Endothelial cell of umbilical vein (primary cell): ENCODE measurements around the gene BMP2. TPM values are rescaled to one million over a fixed set of nuclear protein-coding genes. Genes with fewer than 3 reads are reported as not detected.

Source experiments
- BruUV-seq: library from RNA; stranded (reverse); fragments of 400-500 nt; replicated peaks from 2 replicates; lab custom pipeline; 2021; lab: Mats Ljungman, UMichigan
- CTCF ChIA-PET: fragments of 300-600, 350-600 bp; sonication (Branson Sonifier 250); formaldehyde crosslinking; loops from one replicate; lab custom pipeline; 2021; ENCODE audit warnings: antibody characterized with exemption, inconsistent platforms; lab: Charles Lee
- POLR2A ChIA-PET: fragments of 300-600, 350-600 bp; sonication (Branson Sonifier 250); formaldehyde crosslinking; loops from one replicate; lab custom pipeline; 2021; ENCODE audit warnings: antibody characterized with exemption, inconsistent platforms; lab: Charles Lee
- DNase-seq: peaks from one replicate; pipeline ENCODE4 v3.0.0-alpha.2; 2011; ENCODE audit warnings: low read depth, low spot score
- FAIRE-seq: peaks from 2 replicates; lab custom pipeline; 2011; peaks lifted over from hg19 to GRCh38; lab: Jason Lieb, UNC
- H2AFZ ChIP-seq: 2 replicates; pipeline ENCODE4 v1.6.0; 2012; ENCODE audit warnings: low read depth, low read length, control low read depth, inconsistent platforms
- H3K27ac ChIP-seq: 2 replicates; pipeline ENCODE4 v1.5.1; 2011; ENCODE audit warnings: low read depth, mild to moderate bottlenecking, control low read depth, low read length, moderate library complexity; ENCODE audit not compliant: insufficient read depth
- H3K27me3 ChIP-seq, 2 experiments: 2 replicates each; pipeline versions ENCODE4 v1.6.0 to v1.6.1; 2011; ENCODE audit warnings: low read length in 2 of 2, mixed read lengths in 1 of 2; ENCODE audit not compliant: control insufficient read depth in 2 of 2, insufficient read depth in 2 of 2
- H3K36me3 ChIP-seq, 2 experiments: 2 replicates in 1 of 2; 3 replicates in 1 of 2; pipeline ENCODE4 v1.5.1; 2011; ENCODE audit warnings: low read length in 2 of 2, mild to moderate bottlenecking in 1 of 2, moderate library complexity in 1 of 2; ENCODE audit not compliant: control insufficient read depth in 2 of 2, insufficient read depth in 2 of 2; ENCODE audit errors: extremely low read depth in 1 of 2
- H3K4me1 ChIP-seq: 3 replicates; pipeline ENCODE4 v1.5.1; 2011; ENCODE audit warnings: mild to moderate bottlenecking, low read length; ENCODE audit not compliant: control insufficient read depth, insufficient read depth; ENCODE audit errors: extremely low read depth
- H3K4me2 ChIP-seq: 2 replicates; pipeline ENCODE4 v1.6.1; 2011; ENCODE audit warnings: low read length, control low read depth, mixed read lengths; ENCODE audit not compliant: insufficient read depth
- H3K4me3 ChIP-seq, 3 experiments: fragments of 200-600 bp in 1 of 3; sonication (generic), shearing (Covaris generic) in 1 of 3; replicated peaks in 1 of 3; 2 replicates each; pipeline ENCODE4 v1.5.1; 2011 to 2016; ENCODE audit warnings: control low read depth in 3 of 3, low read length in 3 of 3, mild to moderate bottlenecking in 2 of 3, inconsistent platforms in 1 of 3, low read depth in 1 of 3, moderate library complexity in 1 of 3; ENCODE audit not compliant: insufficient read depth in 1 of 3
- H3K79me2 ChIP-seq: 2 replicates; pipeline ENCODE4 v1.6.0; 2012; ENCODE audit warnings: low read length, inconsistent platforms; ENCODE audit not compliant: control insufficient read depth, insufficient read depth
- H3K9ac ChIP-seq: replicated peaks from 2 replicates; pipeline ENCODE3; 2011; ENCODE audit warnings: low read length, control low read depth; ENCODE audit not compliant: insufficient read depth; ENCODE audit errors: extremely low read depth
- H3K9me1 ChIP-seq: replicated peaks from 3 replicates; pipeline ENCODE4 v1.6.0; 2011; ENCODE audit warnings: mild to moderate bottlenecking, low read length; ENCODE audit not compliant: control insufficient read depth, insufficient read depth; ENCODE audit errors: extremely low read depth
- H3K9me3 ChIP-seq: replicated peaks from 2 replicates; pipeline ENCODE4 v1.5.1; 2012; ENCODE audit warnings: low read length, inconsistent platforms; ENCODE audit not compliant: control insufficient read depth, insufficient read depth
- H4K20me1 ChIP-seq: replicated peaks from 2 replicates; pipeline ENCODE3; 2011; ENCODE audit warnings: mild to moderate bottlenecking, low read length; ENCODE audit not compliant: control insufficient read depth, insufficient read depth; ENCODE audit errors: extremely low read depth
- EZH2 ChIP-seq: IDR thresholded peaks from 2 replicates; pipeline ENCODE4 v1.6.1; 2012; ENCODE audit warnings: borderline replicate concordance, low read depth, mild to moderate bottlenecking, moderate library complexity, low read length, inconsistent platforms; ENCODE audit not compliant: severe bottlenecking
- MYC ChIP-seq: IDR thresholded peaks from one replicate; pipeline ENCODE4 v1.6.1; 2011; ENCODE audit warnings: mild to moderate bottlenecking, low read depth, low read length
- dilution Hi-C: fragments of 300-500 bp; cut with MboI; formaldehyde crosslinking; loops from one replicate; pipeline ENCODE4 v1.15.0; 2019; ENCODE audit warnings: low sequenced_read_pairs; ENCODE audit not compliant: extremely low pct_ligation_motif_present
- intact Hi-C: fragments of 100-400 bp; cut with micrococcal nuclease; formaldehyde crosslinking; loops from one replicate; pipeline ENCODE4 v1.10.0; 2022
- polyA plus RNA-seq, 4 experiments: library from polyadenylated mRNA; depleted of rRNA in 3 of 4; stranded (reverse) in 3 of 4; unstranded in 1 of 4; fragments of >200 nt; gene quantifications; 2 replicates each; pipeline versions ENCODE4 v1.2.1 to v1.2.3, GENCODE V29; 2011 to 2012; ENCODE audit warnings: missing spikeins in 1 of 4
- total RNA-seq: library from RNA; stranded (reverse); gene quantifications from 2 replicates; pipeline ENCODE4 v1.2.3, GENCODE V29; 2021
- TF ChIP-seq, protein P1 (sequence below): IDR thresholded peaks from 2 replicates; pipeline ENCODE4 v1.6.1; 2011; ENCODE audit not compliant: insufficient read depth, insufficient read length
- TF ChIP-seq, protein P2 (sequence below), 2 donors: IDR thresholded peaks; 1 replicate in 1 of 2; 2 replicates in 1 of 2; pipeline ENCODE4 v1.5.1; 2011; ENCODE audit warnings: low read length in 2 of 2, mild to moderate bottlenecking in 2 of 2, moderate library complexity in 2 of 2, control low read depth in 1 of 2, inconsistent platforms in 1 of 2, low read depth in 1 of 2; ENCODE audit not compliant: insufficient read depth in 1 of 2; ENCODE audit errors: extremely low read depth in 1 of 2

The BMP2 gene
- total and polyA plus RNA-seq, 2 donors (not counting 3 experiments of a cell fraction or from before 2014, with no cell fraction given): 7.1 to 15.7 TPM

DNA sequence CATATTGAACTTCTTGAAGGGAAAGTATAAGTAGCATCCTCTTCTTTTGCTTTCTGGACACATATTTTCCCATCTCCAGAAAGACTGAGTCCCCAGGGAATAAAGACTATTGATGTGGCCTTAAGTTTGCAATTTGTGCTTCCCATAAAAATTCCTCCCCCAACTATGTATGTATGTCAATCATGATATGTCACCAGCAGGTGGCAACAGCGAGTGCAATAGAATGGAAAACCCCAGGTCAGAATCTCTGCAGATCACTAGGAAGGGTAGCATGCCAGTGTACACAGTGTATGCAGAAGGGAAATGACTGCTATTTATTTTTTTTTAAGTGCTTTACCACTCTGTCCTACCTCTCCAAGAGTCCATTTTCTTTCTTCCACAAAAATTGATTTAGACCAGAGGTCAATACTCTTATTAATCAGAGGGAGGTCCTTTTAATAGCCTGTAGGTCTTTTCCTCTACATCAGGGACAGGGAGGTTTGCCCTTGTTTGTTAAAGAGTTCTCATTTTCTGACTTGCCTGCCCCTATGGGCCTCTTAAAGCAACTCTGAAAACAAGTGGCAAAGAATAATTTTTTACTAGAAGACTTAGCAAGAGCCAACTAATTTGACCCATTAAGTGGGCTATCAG is 61.4 kb downstream of the BMP2 start:
- no peak overlapping the region for H3K27ac ChIP-seq
- CTCF ChIA-PET: interaction anchor here (0.7 to 3.9 kb wide), 24 partner anchors 7 to 1107 kb away, joined by 3 to 57 read pairs (median 4); no protein-coding TSS in a partner anchor
- TF ChIP-seq, protein P1, sequence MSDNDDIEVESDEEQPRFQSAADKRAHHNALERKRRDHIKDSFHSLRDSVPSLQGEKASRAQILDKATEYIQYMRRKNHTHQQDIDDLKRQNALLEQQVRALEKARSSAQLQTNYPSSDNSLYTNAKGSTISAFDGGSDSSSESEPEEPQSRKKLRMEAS: no peak
- TF ChIP-seq, protein P2, sequence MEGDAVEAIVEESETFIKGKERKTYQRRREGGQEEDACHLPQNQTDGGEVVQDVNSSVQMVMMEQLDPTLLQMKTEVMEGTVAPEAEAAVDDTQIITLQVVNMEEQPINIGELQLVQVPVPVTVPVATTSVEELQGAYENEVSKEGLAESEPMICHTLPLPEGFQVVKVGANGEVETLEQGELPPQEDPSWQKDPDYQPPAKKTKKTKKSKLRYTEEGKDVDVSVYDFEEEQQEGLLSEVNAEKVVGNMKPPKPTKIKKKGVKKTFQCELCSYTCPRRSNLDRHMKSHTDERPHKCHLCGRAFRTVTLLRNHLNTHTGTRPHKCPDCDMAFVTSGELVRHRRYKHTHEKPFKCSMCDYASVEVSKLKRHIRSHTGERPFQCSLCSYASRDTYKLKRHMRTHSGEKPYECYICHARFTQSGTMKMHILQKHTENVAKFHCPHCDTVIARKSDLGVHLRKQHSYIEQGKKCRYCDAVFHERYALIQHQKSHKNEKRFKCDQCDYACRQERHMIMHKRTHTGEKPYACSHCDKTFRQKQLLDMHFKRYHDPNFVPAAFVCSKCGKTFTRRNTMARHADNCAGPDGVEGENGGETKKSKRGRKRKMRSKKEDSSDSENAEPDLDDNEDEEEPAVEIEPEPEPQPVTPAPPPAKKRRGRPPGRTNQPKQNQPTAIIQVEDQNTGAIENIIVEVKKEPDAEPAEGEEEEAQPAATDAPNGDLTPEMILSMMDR (IDR thresholded peaks at IDR 0.05; ENCODE audit: extremely low read depth in 1 of 2, insufficient read depth in 1 of 2, low read depth in 1 of 2, low read length in 2 of 2): peak; percentile 56 to 59
- H2AFZ ChIP-seq: no peak overlapping the region
- no peaks in the 10 kb centered on the region for H3K4me1 ChIP-seq
- H3K9ac ChIP-seq: no peak overlapping the region
- dilution Hi-C loops (no loop called here), intact Hi-C loops (loop anchor here (1.0 to 10.0 kb wide), 8 partner anchors 266 to 1896 kb away; no protein-coding TSS in a partner anchor)
- no peak overlapping the region for H3K4me2 ChIP-seq
- no peaks in the 10 kb centered on the region for H3K9me1 ChIP-seq
- no peaks in the 10 kb centered on the region for H3K27me3 ChIP-seq
- H3K4me3 ChIP-seq: no peak overlapping the region
- POLR2A ChIA-PET: no interaction called here
- no peaks in the 10 kb centered on the region for H3K79me2 ChIP-seq
- DNase-seq (peak; percentile 85), FAIRE-seq (no peak)
- BruUV-seq: no TSS peak
- H3K9me3 ChIP-seq: no peaks in the 10 kb centered on the region
- no peaks in the 10 kb centered on the region for H3K36me3 ChIP-seq
- no peaks in the 10 kb centered on the region for H4K20me1 ChIP-seq

DNA sequence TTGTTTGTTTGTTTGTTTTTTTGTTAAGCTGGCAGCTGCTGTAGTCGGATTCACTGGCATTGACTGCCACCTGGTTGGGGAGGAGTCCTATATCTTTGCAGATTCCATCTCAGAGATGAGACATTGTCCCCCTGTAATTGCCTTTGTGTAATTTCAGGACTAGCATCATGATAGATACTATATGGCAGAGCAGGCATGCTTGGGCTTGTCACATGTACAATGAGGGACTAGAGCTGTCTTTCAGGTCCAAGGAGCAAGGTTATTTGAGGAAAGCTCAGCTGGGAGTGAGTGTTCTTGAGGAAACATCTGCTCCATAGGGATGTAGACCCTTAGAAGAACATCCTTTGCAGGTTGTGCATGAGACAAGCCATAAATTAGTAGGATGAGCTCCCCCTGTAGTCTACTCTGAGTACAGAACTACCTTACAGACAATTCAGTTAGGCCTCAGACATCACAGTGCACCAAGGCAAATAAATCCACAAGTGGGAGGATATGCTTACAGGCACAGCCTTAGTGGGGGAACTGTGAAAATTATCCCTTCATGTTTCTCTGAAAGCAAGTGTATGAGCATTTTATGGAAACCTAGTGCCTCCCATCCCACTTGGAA is 62.1 kb downstream of the BMP2 start:
- no TSS peak for BruUV-seq
- ChIA-PET POLR2A (no interaction called here), CTCF (interaction anchor here (0.7 to 3.9 kb wide), 22 partner anchors 8 to 1107 kb away, joined by 3 to 57 read pairs (median 4); no protein-coding TSS in a partner anchor)
- intact Hi-C loops (loop anchor here (1.0 to 10.0 kb wide), 7 partner anchors 265 to 1895 kb away; no protein-coding TSS in a partner anchor), dilution Hi-C loops (no loop called here)
- no peaks in the 10 kb centered on the region for H4K20me1 ChIP-seq
- no peaks in the 10 kb centered on the region for H3K4me1 ChIP-seq
- H3K79me2 ChIP-seq: no peaks in the 10 kb centered on the region
- no peak overlapping the region for H2AFZ ChIP-seq
- no peaks in the 10 kb centered on the region for H3K9me3 ChIP-seq
- H3K36me3 ChIP-seq: no peaks in the 10 kb centered on the region
- no peak overlapping the region for H3K4me3 ChIP-seq
- no peak for FAIRE-seq
- H3K9me1 ChIP-seq: no peaks in the 10 kb centered on the region
- H3K4me2 ChIP-seq: no peak overlapping the region
- H3K9ac ChIP-seq: no peak overlapping the region
- no peaks in the 10 kb centered on the region for H3K27me3 ChIP-seq
- no peak overlapping the region for H3K27ac ChIP-seq
- TF ChIP-seq EZH2 (no peak), MYC (no peak)
- TF ChIP-seq, protein P2 (IDR thresholded peaks at IDR 0.05; ENCODE audit: extremely low read depth in 1 of 2, insufficient read depth in 1 of 2, low read depth in 1 of 2, low read length in 2 of 2): no peak
- peak; percentile 20 for DNase-seq
